Activated CD4-positive, CD25-positive, alpha-beta regulatory T cell treated with anti-CD3 and anti-CD28 coated beads, Interleukin-2, amount 50 U/mL, for 72 hours (primary cell): ENCODE results near the gene NUDT14.

Experiments used
- DNase-seq: peaks from one replicate; pipeline ENCODE4 v3.0.0; 2021

NUDT14 gene

GRCh38 chr14:105196265-105196960 is 15.3 kb upstream of the NUDT14 start:
- no peak for DNase-seq

- no peak for DNase-seq
Observed at GRCh38 chr14:105195522-105196264, 14.6 kb upstream of the NUDT14 start.

- no peak for DNase-seq
Observed at GRCh38 chr14:105195051-105195450, 13.9 kb upstream of the NUDT14 start.

GRCh38 chr14:105193916-105194782 is 13.0 kb upstream of the NUDT14 start:
- DNase-seq, result no peak

GRCh38 chr14:105192866-105193731 is 12.0 kb upstream of the NUDT14 start:
- no peak for DNase-seq

GRCh38 chr14:105187935-105188524 is 6.9 kb upstream of the NUDT14 start:
- no peak for DNase-seq

GRCh38 chr14:105187116-105187515 is 6.0 kb upstream of the NUDT14 start:
- no peak for DNase-seq

- no peak for DNase-seq
Observed at GRCh38 chr14:105185973-105186372, 4.9 kb upstream of the NUDT14 start.

DNA sequence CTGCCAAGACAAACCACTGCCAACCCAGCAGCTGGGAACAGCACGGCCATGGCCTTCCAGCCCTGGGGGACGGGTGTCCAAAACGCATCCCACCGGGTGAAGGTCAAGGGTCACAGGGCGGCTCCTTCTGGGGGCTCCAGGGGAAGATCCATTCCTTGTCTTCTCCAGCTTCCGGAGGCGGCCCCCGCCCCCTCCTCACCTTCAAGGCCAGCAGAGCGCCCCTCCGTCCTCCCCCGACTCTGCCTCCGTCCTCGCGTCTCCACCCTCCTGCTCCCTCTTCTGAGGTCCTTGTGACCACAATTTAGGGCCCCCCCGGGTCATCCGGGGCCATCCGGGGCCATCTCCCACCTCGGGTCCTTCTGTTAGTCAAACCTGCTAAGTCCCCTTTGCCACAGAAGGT is 3.9 kb upstream of the NUDT14 start:
- DNase-seq, result no peak

DNA sequence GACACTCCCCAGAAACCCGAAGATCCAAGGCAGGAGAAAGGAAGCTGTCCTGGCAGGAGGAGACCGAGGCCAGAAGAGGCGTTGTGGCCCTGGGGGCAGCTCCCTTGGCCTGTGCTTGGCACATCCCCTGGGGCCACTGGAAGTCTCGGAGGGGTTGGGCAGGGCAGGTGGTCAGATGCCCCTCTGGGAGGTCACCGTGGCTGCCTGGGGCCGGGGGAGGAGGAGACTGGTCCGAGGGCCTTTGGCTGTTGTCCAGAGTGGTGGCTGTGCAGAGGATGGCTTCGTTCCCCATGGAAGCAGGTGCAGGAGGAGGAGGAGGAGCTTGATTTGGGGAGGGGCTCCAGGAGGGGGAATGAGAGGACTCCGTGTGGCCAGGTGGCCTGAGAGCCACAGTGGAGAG is 3.3 kb upstream of the NUDT14 start:
- no peak for DNase-seq

GRCh38 chr14:105182296-105183020 is 1.3 kb upstream of the NUDT14 start:
- no peak for DNase-seq

GRCh38 chr14:105181549-105182295 is 610 bp upstream of the NUDT14 start:
- DNase-seq, result no peak

DNA sequence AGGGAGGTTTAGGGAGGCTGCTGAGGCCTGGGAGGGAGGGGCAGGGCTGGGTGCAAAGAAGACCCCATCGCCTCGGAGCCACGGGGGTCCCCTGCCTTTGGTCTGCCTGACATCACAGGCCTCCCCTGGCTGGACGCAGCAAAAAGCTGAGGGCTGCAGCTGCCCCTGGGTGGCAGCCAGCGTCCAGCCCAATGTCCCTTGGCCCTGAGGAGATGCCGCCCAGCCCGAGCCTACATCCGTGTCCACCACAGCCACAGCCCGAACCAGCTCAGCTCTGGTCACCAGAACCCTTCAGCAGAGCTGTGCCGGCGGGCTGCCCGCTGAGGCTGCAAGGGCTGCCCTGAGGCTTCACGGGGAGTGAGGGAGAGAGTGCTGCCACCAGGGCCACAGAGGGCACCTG is 1.9 kb downstream of the NUDT14 start:
- DNase-seq, result no peak

- DNase-seq, result no peak
Observed at GRCh38 chr14:105178868-105179140, 2.3 kb downstream of the NUDT14 start.

DNA sequence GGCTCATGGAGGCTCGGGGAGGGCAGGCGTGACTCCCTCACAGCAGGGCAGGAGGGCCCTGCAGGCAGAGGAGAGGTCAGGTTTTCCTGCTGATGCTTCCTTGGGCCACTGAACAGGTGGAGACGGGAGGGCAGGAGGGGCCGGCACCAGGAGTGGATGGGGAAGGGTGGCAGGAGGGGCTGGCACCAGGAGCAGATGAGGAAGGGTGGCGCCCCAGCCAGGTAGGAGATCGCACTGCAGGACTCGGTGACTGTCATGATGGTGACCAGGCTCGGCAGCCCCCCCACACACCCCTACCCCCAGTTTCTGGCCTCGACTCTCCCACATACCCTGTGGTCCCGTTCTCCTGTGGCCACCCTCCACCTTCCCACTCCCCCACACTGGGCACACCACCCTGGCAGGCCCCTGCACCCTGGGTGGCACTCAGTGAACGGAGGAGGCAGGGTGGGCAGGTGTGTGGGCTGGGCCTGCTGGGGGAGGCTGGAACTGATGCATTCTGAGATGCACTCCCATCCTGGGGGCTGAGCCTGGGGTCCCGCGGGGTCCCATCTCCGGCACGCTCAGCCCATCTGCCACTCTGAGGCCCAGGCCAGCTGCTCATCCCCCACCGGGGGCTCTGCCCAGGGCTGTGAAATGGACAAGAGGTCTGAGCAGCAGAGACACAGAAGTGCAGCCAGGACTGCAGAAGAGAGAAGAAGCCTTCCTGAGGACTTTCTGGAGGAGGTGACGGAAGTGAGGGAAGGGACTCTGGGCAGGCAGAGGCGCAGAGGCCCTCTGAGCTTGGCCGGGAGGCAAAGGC is 2.8 kb downstream of the NUDT14 start:
- DNase-seq, result no peak

GRCh38 chr14:105177082-105177481 is 4.0 kb downstream of the NUDT14 start:
- no peak for DNase-seq

- no peak for DNase-seq
Observed at GRCh38 chr14:105176513-105176912, 4.6 kb downstream of the NUDT14 start.

DNA sequence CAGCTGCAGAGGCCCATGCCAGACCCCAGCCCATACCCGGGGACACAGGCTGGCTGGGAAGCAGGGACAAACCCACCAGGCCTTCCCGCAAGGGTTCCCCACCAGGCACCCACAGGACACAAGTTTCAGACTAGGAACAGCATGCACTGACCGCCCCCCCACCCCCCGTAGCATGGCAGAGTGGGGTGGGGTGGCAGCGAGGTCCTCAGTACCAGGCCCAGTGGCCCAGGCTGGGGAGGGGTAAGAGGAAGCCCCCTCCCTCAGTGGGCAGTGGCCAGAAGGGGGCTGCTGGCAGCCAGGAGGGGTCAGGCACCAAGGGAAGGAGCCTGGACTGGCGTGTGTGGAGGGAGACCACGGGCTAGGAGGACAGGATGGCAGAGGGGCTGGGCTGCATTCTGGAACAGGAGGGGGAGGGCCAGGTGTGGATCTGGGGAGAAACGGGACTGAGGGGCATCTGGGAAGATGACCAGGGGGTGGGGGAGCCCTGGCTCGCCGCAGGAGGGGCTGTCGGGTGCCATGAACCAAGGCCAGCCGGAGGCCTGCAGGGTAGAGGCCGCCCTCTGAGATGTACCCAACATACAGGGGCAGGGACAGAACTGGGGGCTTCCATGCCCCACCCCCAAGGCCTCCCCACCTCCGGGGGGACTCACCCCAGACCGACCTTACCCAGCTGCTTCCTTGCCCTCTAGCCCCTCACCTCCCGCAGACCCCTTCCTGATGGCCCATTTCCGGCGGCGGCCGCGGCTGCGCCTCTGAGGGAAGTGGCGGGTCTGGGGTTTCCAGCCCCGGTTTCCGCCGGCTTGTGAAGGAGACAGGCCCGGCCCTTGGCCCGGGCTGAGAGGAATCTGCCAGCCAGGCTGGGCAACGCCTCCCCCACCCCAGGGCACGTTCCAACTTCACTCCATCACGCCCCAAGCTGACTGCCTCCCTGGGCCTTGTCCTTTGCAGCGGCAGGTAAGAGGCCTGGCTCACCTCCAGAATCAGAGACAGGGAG is 6.9 kb downstream of the NUDT14 start:
- no peak for DNase-seq

GRCh38 chr14:105173145-105173544 is 8.0 kb downstream of the NUDT14 start:
- no peak for DNase-seq
